Ishikawa (cell line): ENCODE data around the gene GALNT2.

Experiments used
- CEBPB ChIP-seq: IDR thresholded peaks from 2 replicates; pipeline ENCODE4 v1.6.1; 2012
- CREB1 ChIP-seq: IDR thresholded peaks from 2 replicates; pipeline ENCODE4 v1.6.1; 2012; ENCODE audit warnings: low read depth
- EGR1 ChIP-seq: IDR thresholded peaks from 2 replicates; pipeline ENCODE4 v1.6.1; 2012
- EP300 ChIP-seq: IDR thresholded peaks from 2 replicates; pipeline ENCODE4 v1.6.1; 2012; ENCODE audit warnings: borderline replicate concordance
- FOXM1 ChIP-seq: IDR thresholded peaks from 2 replicates; pipeline ENCODE4 v1.6.1; 2012; ENCODE audit warnings: low read depth, borderline replicate concordance
- MAX ChIP-seq: IDR thresholded peaks from 2 replicates; pipeline ENCODE4 v1.6.1; 2012
- NFIC ChIP-seq: IDR thresholded peaks from 2 replicates; pipeline ENCODE4 v1.6.1; 2012
- RAD21 ChIP-seq: IDR thresholded peaks from 2 replicates; pipeline ENCODE4 v1.6.1; 2012; ENCODE audit warnings: low read depth
- REST ChIP-seq: IDR thresholded peaks from 2 replicates; pipeline ENCODE4 v1.6.1; 2012; ENCODE audit warnings: low read depth, mild to moderate bottlenecking
- TAF1 ChIP-seq: IDR thresholded peaks from 2 replicates; pipeline ENCODE4 v1.6.1; 2012; ENCODE audit warnings: low read depth, mild to moderate bottlenecking
- TCF12 ChIP-seq: IDR thresholded peaks from 2 replicates; pipeline ENCODE4 v1.6.1; 2012; ENCODE audit warnings: low read depth
- TEAD4 ChIP-seq: IDR thresholded peaks from 2 replicates; pipeline ENCODE4 v1.6.1; 2012
- USF1 ChIP-seq: IDR thresholded peaks from 2 replicates; pipeline ENCODE4 v1.6.1; 2012
- YY1 ChIP-seq: IDR thresholded peaks from 2 replicates; pipeline ENCODE4 v1.6.1; 2012; ENCODE audit warnings: low read depth
- ZBTB7A ChIP-seq: IDR thresholded peaks from 2 replicates; pipeline ENCODE4 v1.6.1; 2012; ENCODE audit warnings: low read depth

The GALNT2 gene

GRCh38 chr1:230140221-230141020 is 73.4 kb downstream of the GALNT2 start:
- no peak for TF ChIP-seq NFIC
- no peak for TF ChIP-seq EP300
- TF ChIP-seq YY1: no peak
- no peak for TF ChIP-seq TCF12
- no peak for TF ChIP-seq RAD21
- no peak for TF ChIP-seq ZBTB7A
- TF ChIP-seq EGR1: no peak
- TF ChIP-seq MAX: no peak

GRCh38 chr1:230141021-230141648 is 74.1 kb downstream of the GALNT2 start:
- TF ChIP-seq USF1 (no peak), YY1 (no peak), REST (no peak), RAD21 (no peak), EP300 (no peak), CEBPB (no peak), EGR1 (no peak), CREB1 (no peak), FOXM1 (no peak), MAX (no peak), TEAD4 (no peak), NFIC (no peak), TAF1 (no peak), TCF12 (no peak), ZBTB7A (no peak)

GRCh38 chr1:230141797-230142607 is 75.0 kb downstream of the GALNT2 start:
- TF ChIP-seq USF1 (no peak), TEAD4 (no peak), CREB1 (no peak), TCF12 (no peak), CEBPB (no peak), NFIC (no peak), EGR1 (no peak), TAF1 (no peak), FOXM1 (no peak), YY1 (no peak), RAD21 (no peak), EP300 (no peak), MAX (no peak), REST (no peak), ZBTB7A (no peak)

- TF ChIP-seq FOXM1 (no peak), TEAD4 (no peak), USF1 (no peak), TCF12 (no peak), CEBPB (no peak), CREB1 (no peak), EGR1 (no peak), RAD21 (no peak)
These were observed 75.7 kb downstream of the GALNT2 start for GRCh38 chr1:230142608-230143210.
